RWPE2 (cell line): ENCODE data around the gene OSBPL3.
A peak's percentile ranks its signal among the peaks of the same experiment; 100 is the strongest.

Experiments used
- ATAC-seq: fragments of 200-7000 bp; cut with Tn5 transposase; 3 replicates; pipeline ENCODE4 v1.9.1; 2021; ENCODE audit warnings: low read depth
- DNase-seq: peaks from one replicate; pipeline ENCODE4 v3.0.0-alpha.2; 2020; ENCODE audit warnings: low spot score
- H3K27ac ChIP-seq: fragments of 450-650 bp; 2 replicates; pipeline ENCODE4 v1.5.1; 2017; ENCODE audit warnings: mild to moderate bottlenecking; ENCODE audit not compliant: poor library complexity, severe bottlenecking
- H3K27me3 ChIP-seq: fragments of 250-450 bp; sonication (Bioruptor Pico); 2 replicates; pipeline ENCODE4 v1.5.1; 2021; ENCODE audit warnings: mild to moderate bottlenecking, moderate library complexity; ENCODE audit not compliant: insufficient read depth, poor library complexity, severe bottlenecking
- H3K36me3 ChIP-seq: fragments of 250-450 bp; sonication (Bioruptor Pico); 2 replicates; pipeline ENCODE4 v1.5.1; 2020; ENCODE audit warnings: low read depth, mild to moderate bottlenecking, moderate library complexity
- H3K4me1 ChIP-seq: fragments of 250-450 bp; sonication (Bioruptor Pico); 2 replicates; pipeline ENCODE4 v1.5.1; 2021; ENCODE audit warnings: mild to moderate bottlenecking, moderate library complexity; ENCODE audit not compliant: insufficient read depth, poor library complexity, severe bottlenecking
- H3K4me3 ChIP-seq: fragments of 250-450 bp; sonication (Bioruptor Pico); 2 replicates; pipeline ENCODE4 v1.5.1; 2021; ENCODE audit warnings: mild to moderate bottlenecking, moderate library complexity; ENCODE audit not compliant: severe bottlenecking
- H3K9me3 ChIP-seq: fragments of 250-450 bp; sonication (Bioruptor Pico); 2 replicates; pipeline ENCODE4 v1.5.1; 2021; ENCODE audit warnings: mild to moderate bottlenecking, moderate library complexity; ENCODE audit not compliant: severe bottlenecking
- TF ChIP-seq, protein P1 (sequence below): fragments of 450-650 bp; IDR thresholded peaks from one replicate; pipeline ENCODE4 v1.5.1; 2017; ENCODE audit warnings: mild to moderate bottlenecking, moderate library complexity; ENCODE audit not compliant: poor library complexity, severe bottlenecking

The OSBPL3 gene

GRCh38 chr7:24970676-24971075, 9.3 kb downstream of the OSBPL3 start:
- ATAC-seq (no peak), DNase-seq (no peak)
- peaks cover 81% of the 10 kb centered on the region for H3K4me1 ChIP-seq
- H3K36me3 ChIP-seq: no peaks in the 10 kb centered on the region
- H3K27ac ChIP-seq: peak overlapping the region; percentile 98
- no peaks in the 10 kb centered on the region for H3K9me3 ChIP-seq
- H3K27me3 ChIP-seq: no peaks in the 10 kb centered on the region
- TF ChIP-seq, protein P1, sequence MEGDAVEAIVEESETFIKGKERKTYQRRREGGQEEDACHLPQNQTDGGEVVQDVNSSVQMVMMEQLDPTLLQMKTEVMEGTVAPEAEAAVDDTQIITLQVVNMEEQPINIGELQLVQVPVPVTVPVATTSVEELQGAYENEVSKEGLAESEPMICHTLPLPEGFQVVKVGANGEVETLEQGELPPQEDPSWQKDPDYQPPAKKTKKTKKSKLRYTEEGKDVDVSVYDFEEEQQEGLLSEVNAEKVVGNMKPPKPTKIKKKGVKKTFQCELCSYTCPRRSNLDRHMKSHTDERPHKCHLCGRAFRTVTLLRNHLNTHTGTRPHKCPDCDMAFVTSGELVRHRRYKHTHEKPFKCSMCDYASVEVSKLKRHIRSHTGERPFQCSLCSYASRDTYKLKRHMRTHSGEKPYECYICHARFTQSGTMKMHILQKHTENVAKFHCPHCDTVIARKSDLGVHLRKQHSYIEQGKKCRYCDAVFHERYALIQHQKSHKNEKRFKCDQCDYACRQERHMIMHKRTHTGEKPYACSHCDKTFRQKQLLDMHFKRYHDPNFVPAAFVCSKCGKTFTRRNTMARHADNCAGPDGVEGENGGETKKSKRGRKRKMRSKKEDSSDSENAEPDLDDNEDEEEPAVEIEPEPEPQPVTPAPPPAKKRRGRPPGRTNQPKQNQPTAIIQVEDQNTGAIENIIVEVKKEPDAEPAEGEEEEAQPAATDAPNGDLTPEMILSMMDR: no peak
- no peak overlapping the region for H3K4me3 ChIP-seq

GRCh38 chr7:24968165-24968564, 11.8 kb downstream of the OSBPL3 start:
- Histone ChIP-seq H3K4me3 (no peak overlapping the region), H3K4me1 (peaks cover 83% of the 10 kb centered on the region), H3K36me3 (no peaks in the 10 kb centered on the region), H3K27ac (no peak overlapping the region), H3K27me3 (no peaks in the 10 kb centered on the region), H3K9me3 (peaks cover 2% of the 10 kb centered on the region)
- TF ChIP-seq, protein P1: no peak
- no peak for ATAC-seq
- no peak for DNase-seq

GRCh38 chr7:24967696-24968095, 12.3 kb downstream of the OSBPL3 start:
- DNase-seq (no peak), ATAC-seq (no peak)
- Histone ChIP-seq H3K4me1 (peaks cover 78% of the 10 kb centered on the region), H3K27me3 (no peaks in the 10 kb centered on the region), H3K27ac (peak overlapping the region; percentile 41), H3K36me3 (no peaks in the 10 kb centered on the region), H3K9me3 (peaks cover 2% of the 10 kb centered on the region), H3K4me3 (no peak overlapping the region)
- TF ChIP-seq, protein P1: no peak

DNA sequence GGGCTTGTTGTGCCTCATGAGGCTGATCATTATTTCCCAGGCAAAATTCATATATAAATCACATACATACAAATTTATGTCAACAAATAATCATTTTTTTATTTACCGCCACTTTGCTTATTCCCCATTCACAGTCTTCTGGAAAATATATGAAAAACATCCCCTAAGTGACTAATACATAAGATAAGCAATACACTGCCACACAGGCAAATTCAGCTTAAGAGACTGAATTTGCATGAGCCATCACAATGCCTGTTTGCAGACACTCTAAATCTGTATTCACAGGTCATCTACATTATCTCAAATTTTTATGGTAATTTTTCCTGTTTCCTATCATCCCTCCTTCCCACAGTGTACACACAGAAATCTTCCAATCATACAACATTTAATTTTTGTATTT, 13.2 kb downstream of the OSBPL3 start:
- Histone ChIP-seq H3K36me3 (no peaks in the 10 kb centered on the region), H3K27me3 (no peaks in the 10 kb centered on the region), H3K9me3 (peaks cover 2% of the 10 kb centered on the region), H3K4me1 (peaks cover 69% of the 10 kb centered on the region), H3K4me3 (no peak overlapping the region), H3K27ac (peak overlapping the region; percentile 41)
- DNase-seq (no peak), ATAC-seq (no peak)
- TF ChIP-seq, protein P1: no peak

GRCh38 chr7:24965831-24966708, 13.9 kb downstream of the OSBPL3 start:
- ATAC-seq (peak; percentile 10; the same call in 1 of the 3 replicates), DNase-seq (no peak)
- peaks cover 62% of the 10 kb centered on the region for H3K4me1 ChIP-seq
- peak overlapping the region; percentile 41 for H3K27ac ChIP-seq
- peaks cover 2% of the 10 kb centered on the region for H3K9me3 ChIP-seq
- TF ChIP-seq, protein P1: no peak
- no peaks in the 10 kb centered on the region for H3K36me3 ChIP-seq
- no peak overlapping the region for H3K4me3 ChIP-seq
- H3K27me3 ChIP-seq: no peaks in the 10 kb centered on the region
